K562 (cell line): ENCODE results near the gene TLN1. TPM values are rescaled to one million over a fixed set of nuclear protein-coding genes. Genes with fewer than 3 reads are reported as not detected.

Source experiments
- ARNT ChIP-seq, 2 experiments: fragments of 450-650 bp; IDR thresholded peaks; 2 replicates each; pipeline ENCODE4 v1.6.1; 2016; ENCODE audit warnings: mild to moderate bottlenecking in 1 of 2
- CHD7 ChIP-seq: fragments of 200-600 bp; sonication (generic); IDR thresholded peaks from one replicate; pipeline ENCODE4 v1.6.1; 2012; ENCODE audit warnings: mild to moderate bottlenecking, low read depth, low read length, inconsistent platforms
- DPF2 ChIP-seq: fragments of 450-650 bp; IDR thresholded peaks from 2 replicates; pipeline ENCODE4 v1.6.1; 2016
- E2F4 ChIP-seq: sonication (generic); formaldehyde crosslinking; IDR thresholded peaks from 2 replicates; pipeline ENCODE4 v1.8.0; 2022; ENCODE audit warnings: mild to moderate bottlenecking, low read depth, missing genetic modification reagents
- ETV5 ChIP-seq: sonication (generic); formaldehyde crosslinking; IDR thresholded peaks from 2 replicates; pipeline ENCODE4 v1.4.0; 2020; ENCODE audit warnings: low read depth, mild to moderate bottlenecking, missing genetic modification reagents
- FOXP1 ChIP-seq: sonication (generic); formaldehyde crosslinking; IDR thresholded peaks from 2 replicates; pipeline ENCODE4 v1.8.0; 2022; ENCODE audit warnings: mild to moderate bottlenecking, missing genetic modification reagents
- PHF8 ChIP-seq: fragments of 200-600 bp; sonication (generic); IDR thresholded peaks from 2 replicates; pipeline ENCODE4 v1.6.1; 2012; ENCODE audit warnings: mixed run types, mild to moderate bottlenecking, inconsistent platforms, low read length, moderate library complexity, borderline replicate concordance
- ZNF583 ChIP-seq: fragments of 250-450 bp; sonication (Bioruptor Pico); IDR thresholded peaks from 2 replicates; pipeline ENCODE4 v1.4.0; 2020
- ZNF584 ChIP-seq: fragments of 200-800 bp; sonication (Bioruptor generic); IDR thresholded peaks from 2 replicates; pipeline ENCODE4 v1.6.1; 2016; ENCODE audit warnings: low read depth, mild to moderate bottlenecking, missing genetic modification characterization, missing compliant biosample characterization
- ZNF79 ChIP-seq: fragments of 250-450 bp; sonication (Bioruptor Pico); IDR thresholded peaks from 2 replicates; pipeline ENCODE4 v1.4.0; 2020; ENCODE audit warnings: low read depth, mild to moderate bottlenecking, moderate library complexity
- ZZZ3 ChIP-seq: fragments of 450-650 bp; IDR thresholded peaks from 2 replicates; pipeline ENCODE4 v1.6.1; 2016; ENCODE audit warnings: antibody characterized with exemption, mild to moderate bottlenecking, moderate library complexity
- polyA plus RNA-seq, 8 experiments: library from polyadenylated mRNA; depleted of rRNA in 4 of 8; stranded (reverse) in 5 of 8; unstranded in 3 of 8; fragments of >200 nt; fragmentation: Nextera tagmentation in 2 of 8; fragmentation: Illumina TruSeq in 1 of 8; extraction: Ambion mirVana in 2 of 8; extraction: Trizol in 1 of 8; gene quantifications; 2 replicates each; pipeline versions ENCODE4 v1.2.1 to v1.2.3, GENCODE V29; 2011 to 2014; ENCODE audit warnings: inconsistent platforms in 1 of 8, missing spikeins in 1 of 8
- total RNA-seq, 7 experiments: library from RNA; depleted of rRNA in 6 of 7; stranded (reverse); fragments of >200 nt in 6 of 7; fragmentation: Illumina TruSeq in 2 of 7; extraction: Trizol in 2 of 7; gene quantifications; 2 replicates each; pipeline versions ENCODE4 v1.2.1 to v1.2.3, GENCODE V29; 2011 to 2021; ENCODE audit warnings: low replicate concordance in 1 of 7
- TF ChIP-seq, protein P1 (sequence below): fragments of 450-650 bp; IDR thresholded peaks from 2 replicates; pipeline ENCODE4 v1.6.1; 2016; ENCODE audit warnings: mild to moderate bottlenecking

TLN1 gene
- total and polyA plus RNA-seq, 9 of the 15 experiments (the other 6 are each of a cell fraction or from before 2014, with no cell fraction given): 3.6 to 240 (median 54.8) TPM

DNA sequence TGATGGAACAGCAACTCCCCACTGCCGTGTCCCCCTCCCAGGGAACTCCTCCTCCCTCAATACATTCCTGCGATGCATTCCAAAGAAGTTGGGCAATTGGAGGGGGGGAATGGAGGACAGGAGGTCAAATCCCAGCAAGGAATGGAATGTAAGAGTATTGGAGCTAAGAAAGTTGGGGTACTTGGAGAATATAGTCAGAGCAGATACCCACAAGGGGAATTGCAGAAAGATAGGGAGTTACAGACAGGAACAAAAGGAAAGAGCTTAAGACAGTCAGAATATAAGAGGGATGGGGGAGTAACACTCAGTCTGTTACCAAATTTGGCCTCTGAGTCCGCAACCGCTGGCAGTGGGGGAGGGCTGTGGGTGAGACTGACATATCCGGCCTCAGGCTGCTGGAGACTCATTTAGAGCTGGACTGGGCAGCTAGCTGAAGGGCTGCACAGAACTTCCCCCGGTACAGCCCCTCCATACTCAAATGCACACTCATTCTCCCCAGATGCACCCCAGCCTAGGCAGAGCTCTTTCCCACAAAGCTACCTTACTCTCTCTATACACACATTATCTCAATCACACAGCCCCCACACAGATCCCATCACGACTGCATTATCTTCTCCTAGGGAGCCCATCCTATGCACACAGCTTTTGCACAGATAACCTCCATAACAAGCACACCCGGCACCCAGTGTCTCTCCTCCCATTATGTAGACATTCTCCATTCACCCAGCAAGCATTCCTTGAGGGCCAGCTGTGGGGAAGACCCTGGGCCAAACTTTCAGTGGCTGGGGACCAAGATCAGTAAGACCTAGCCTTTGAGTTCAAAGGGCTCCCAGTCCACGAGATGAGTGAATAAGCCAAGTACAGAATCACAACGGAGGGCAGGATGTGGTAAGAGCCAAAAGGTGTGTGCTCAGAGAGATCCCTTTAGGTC is 3.7 kb downstream of the TLN1 start (continued):
- TF ChIP-seq, protein P1, sequence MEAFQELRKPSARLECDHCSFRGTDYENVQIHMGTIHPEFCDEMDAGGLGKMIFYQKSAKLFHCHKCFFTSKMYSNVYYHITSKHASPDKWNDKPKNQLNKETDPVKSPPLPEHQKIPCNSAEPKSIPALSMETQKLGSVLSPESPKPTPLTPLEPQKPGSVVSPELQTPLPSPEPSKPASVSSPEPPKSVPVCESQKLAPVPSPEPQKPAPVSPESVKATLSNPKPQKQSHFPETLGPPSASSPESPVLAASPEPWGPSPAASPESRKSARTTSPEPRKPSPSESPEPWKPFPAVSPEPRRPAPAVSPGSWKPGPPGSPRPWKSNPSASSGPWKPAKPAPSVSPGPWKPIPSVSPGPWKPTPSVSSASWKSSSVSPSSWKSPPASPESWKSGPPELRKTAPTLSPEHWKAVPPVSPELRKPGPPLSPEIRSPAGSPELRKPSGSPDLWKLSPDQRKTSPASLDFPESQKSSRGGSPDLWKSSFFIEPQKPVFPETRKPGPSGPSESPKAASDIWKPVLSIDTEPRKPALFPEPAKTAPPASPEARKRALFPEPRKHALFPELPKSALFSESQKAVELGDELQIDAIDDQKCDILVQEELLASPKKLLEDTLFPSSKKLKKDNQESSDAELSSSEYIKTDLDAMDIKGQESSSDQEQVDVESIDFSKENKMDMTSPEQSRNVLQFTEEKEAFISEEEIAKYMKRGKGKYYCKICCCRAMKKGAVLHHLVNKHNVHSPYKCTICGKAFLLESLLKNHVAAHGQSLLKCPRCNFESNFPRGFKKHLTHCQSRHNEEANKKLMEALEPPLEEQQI: no peak
- TF ChIP-seq CHD7 (no peak), E2F4 (CRISPR knock-in tag) (no peak), DPF2 (peak; percentile 97), ZZZ3 (no peak; the same call in 1 of the 2 replicates), PHF8 (no peak), ZNF79 (CRISPR knock-in tag) (no peak), ETV5 (CRISPR knock-in tag) (peak; percentile 73), ARNT (IDR thresholded peaks at IDR 0.05) (peak; percentile 58 to 72; a peak in 1 of 4 replicates), ZNF584 (0 out of 2 replicates have a peak, but pooled peaks have one; percentile 27), ZNF583 (CRISPR knock-in tag) (no peak), FOXP1 (no peak)
